Measurements from ENCODE around the gene NUDT21.
"Not testable (repeated sequence)": the region's sequence is repeated elsewhere in the genome, so short reads cannot be mapped to it uniquely, and the experiment has no call there.

Gene NUDT21

GRCh38 chr16:56450986-56451752, at the start of gene NUDT21, which contains the start of gene OGFOD1:
Gene NUDT21, minus strand, starts transcription at chr16:56451332. Its CDS starts 130 bp downstream, at chr16:56451202.
Gene OGFOD1, plus strand, starts transcription at chr16:56451554. Its CDS starts 59 bp downstream, at chr16:56451613.
- in situ Hi-C loops (cut with MboI; ENCODE audit: low sequenced_read_pairs): no loop called here

GRCh38 chr16:56493815-56494214, 42.7 kb upstream of the NUDT21 start:
- in situ Hi-C loops (cut with MboI; ENCODE audit: low sequenced_read_pairs): no loop called here

- in situ Hi-C loops (cut with MboI; ENCODE audit: low sequenced_read_pairs): no loop called here
Measured at GRCh38 chr16:56493126-56493525, 42.0 kb upstream of the NUDT21 start.

- in situ Hi-C loops (cut with MboI; ENCODE audit: low sequenced_read_pairs): no loop called here
Measured at GRCh38 chr16:56491657-56492261, 40.6 kb upstream of the NUDT21 start.

GRCh38 chr16:56488868-56489267, 37.7 kb upstream of the NUDT21 start:
- in situ Hi-C loops (cut with MboI; ENCODE audit: low sequenced_read_pairs): not testable (repeated sequence)

- in situ Hi-C loops (cut with MboI; ENCODE audit: low sequenced_read_pairs): no loop called here
Measured at GRCh38 chr16:56488035-56488434, 36.9 kb upstream of the NUDT21 start.

- in situ Hi-C loops (cut with MboI; ENCODE audit: low sequenced_read_pairs): no loop called here
Measured at GRCh38 chr16:56483394-56483793, 32.3 kb upstream of the NUDT21 start.

- in situ Hi-C loops (cut with MboI; ENCODE audit: low sequenced_read_pairs): no loop called here
Measured at GRCh38 chr16:56482683-56483236, 31.6 kb upstream of the NUDT21 start.

- in situ Hi-C loops (cut with MboI; ENCODE audit: low sequenced_read_pairs): no loop called here
Measured at GRCh38 chr16:56481468-56482122, 30.5 kb upstream of the NUDT21 start.

GRCh38 chr16:56480776-56481467, 29.8 kb upstream of the NUDT21 start:
- in situ Hi-C loops (cut with MboI; ENCODE audit: low sequenced_read_pairs): no loop called here

- in situ Hi-C loops (cut with MboI; ENCODE audit: low sequenced_read_pairs): no loop called here
Measured at GRCh38 chr16:56479469-56479868, 28.3 kb upstream of the NUDT21 start.

- in situ Hi-C loops (cut with MboI; ENCODE audit: low sequenced_read_pairs): no loop called here
Measured at GRCh38 chr16:56478281-56479049, 27.3 kb upstream of the NUDT21 start.

GRCh38 chr16:56477096-56477878, 26.2 kb upstream of the NUDT21 start:
- in situ Hi-C loops (cut with MboI; ENCODE audit: low sequenced_read_pairs): no loop called here

GRCh38 chr16:56475201-56475600, 24.1 kb upstream of the NUDT21 start:
- in situ Hi-C loops (cut with MboI; ENCODE audit: low sequenced_read_pairs): no loop called here

GRCh38 chr16:56470666-56471065, 19.5 kb upstream of the NUDT21 start:
- in situ Hi-C loops (cut with MboI; ENCODE audit: low sequenced_read_pairs): no loop called here

- in situ Hi-C loops (cut with MboI; ENCODE audit: low sequenced_read_pairs): no loop called here
Measured at GRCh38 chr16:56470232-56470631, 19.1 kb upstream of the NUDT21 start.

GRCh38 chr16:56469748-56470147, 18.6 kb upstream of the NUDT21 start:
- in situ Hi-C loops (cut with MboI; ENCODE audit: low sequenced_read_pairs): no loop called here

- in situ Hi-C loops (cut with MboI; ENCODE audit: low sequenced_read_pairs): no loop called here
Measured at GRCh38 chr16:56468800-56469199, 17.7 kb upstream of the NUDT21 start.

- in situ Hi-C loops (cut with MboI; ENCODE audit: low sequenced_read_pairs): no loop called here
Measured at GRCh38 chr16:56466344-56466743, 15.2 kb upstream of the NUDT21 start.
